HFF-Myc (cell line): ENCODE measurements around the gene CCR6.

ENCODE experiments used
- DNase-seq: peaks from one replicate; pipeline ENCODE4 v3.0.0-alpha.2; 2011; ENCODE audit warnings: low read depth; ENCODE audit errors: extremely low read depth
- H3K4me3 ChIP-seq: replicated peaks from 2 replicates; pipeline ENCODE4 v1.5.1; 2011; ENCODE audit warnings: low read depth, mild to moderate bottlenecking, control low read depth, low read length
- TF ChIP-seq, protein P1 (sequence below): IDR thresholded peaks from 2 replicates; pipeline ENCODE4 v1.5.1; 2012; ENCODE audit warnings: mild to moderate bottlenecking, low read depth, low read length, control low read depth; ENCODE audit errors: missing control alignments

The CCR6 gene

GRCh38 chr6:167119670-167120582 lies 3.0 kb upstream of the CCR6 start:
- H3K4me3 ChIP-seq: no peak overlapping the region
- TF ChIP-seq, protein P1, sequence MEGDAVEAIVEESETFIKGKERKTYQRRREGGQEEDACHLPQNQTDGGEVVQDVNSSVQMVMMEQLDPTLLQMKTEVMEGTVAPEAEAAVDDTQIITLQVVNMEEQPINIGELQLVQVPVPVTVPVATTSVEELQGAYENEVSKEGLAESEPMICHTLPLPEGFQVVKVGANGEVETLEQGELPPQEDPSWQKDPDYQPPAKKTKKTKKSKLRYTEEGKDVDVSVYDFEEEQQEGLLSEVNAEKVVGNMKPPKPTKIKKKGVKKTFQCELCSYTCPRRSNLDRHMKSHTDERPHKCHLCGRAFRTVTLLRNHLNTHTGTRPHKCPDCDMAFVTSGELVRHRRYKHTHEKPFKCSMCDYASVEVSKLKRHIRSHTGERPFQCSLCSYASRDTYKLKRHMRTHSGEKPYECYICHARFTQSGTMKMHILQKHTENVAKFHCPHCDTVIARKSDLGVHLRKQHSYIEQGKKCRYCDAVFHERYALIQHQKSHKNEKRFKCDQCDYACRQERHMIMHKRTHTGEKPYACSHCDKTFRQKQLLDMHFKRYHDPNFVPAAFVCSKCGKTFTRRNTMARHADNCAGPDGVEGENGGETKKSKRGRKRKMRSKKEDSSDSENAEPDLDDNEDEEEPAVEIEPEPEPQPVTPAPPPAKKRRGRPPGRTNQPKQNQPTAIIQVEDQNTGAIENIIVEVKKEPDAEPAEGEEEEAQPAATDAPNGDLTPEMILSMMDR: no peak
- DNase-seq: no peak

DNA sequence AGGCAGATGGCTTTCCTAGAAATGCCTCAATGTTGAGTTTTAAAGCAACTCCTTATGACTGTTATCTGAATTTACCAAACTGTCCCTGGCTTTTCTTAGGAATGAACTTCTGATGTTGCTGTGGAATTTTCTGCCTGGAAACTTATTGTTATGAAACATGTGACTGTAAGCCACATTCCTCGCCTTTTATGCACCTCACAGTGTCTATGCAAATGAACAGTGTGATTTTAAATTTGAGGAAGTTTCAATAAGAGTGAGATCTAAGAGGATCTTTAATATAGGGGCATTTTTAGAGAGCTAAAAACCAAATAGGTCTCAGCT lies 2.4 kb upstream of the CCR6 start:
- H3K4me3 ChIP-seq: no peak overlapping the region
- no peak for DNase-seq
- TF ChIP-seq, protein P1: no peak

- H3K4me3 ChIP-seq: no peak overlapping the region
- TF ChIP-seq, protein P1: no peak
- DNase-seq: no peak
Observed at GRCh38 chr6:167121335-167121841, 1.5 kb upstream of the CCR6 start.

- TF ChIP-seq, protein P1: no peak
- no peak overlapping the region for H3K4me3 ChIP-seq
Observed at GRCh38 chr6:167122041-167122826, 662 bp upstream of the CCR6 start.

GRCh38 chr6:167124753-167125152 lies 1.9 kb downstream of the CCR6 start:
- H3K4me3 ChIP-seq: no peak overlapping the region
- TF ChIP-seq, protein P1: no peak

More at GRCh38 chr6:167122041-167122826, 662 bp upstream of the CCR6 start:
- no peak for DNase-seq

DNA sequence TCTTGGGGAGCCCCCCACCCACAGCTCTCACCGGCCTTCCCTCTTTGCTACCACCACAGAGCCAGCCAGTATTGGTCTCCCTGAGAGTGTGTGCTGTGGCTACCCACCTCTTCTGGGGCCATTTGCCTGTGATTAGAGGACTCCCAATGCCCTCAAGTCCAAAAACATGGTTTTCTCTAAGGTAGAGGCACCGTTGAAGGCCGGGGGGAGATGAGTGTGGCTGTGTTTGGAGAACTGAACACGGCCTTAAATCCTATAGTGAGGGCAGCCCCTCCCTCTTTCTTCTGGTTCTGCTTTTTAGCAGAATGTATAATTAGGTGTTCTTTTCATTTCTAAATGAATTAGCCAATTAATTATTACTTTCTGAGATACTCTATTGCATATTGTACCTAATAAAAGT lies 2.5 kb downstream of the CCR6 start:
- no peak overlapping the region for H3K4me3 ChIP-seq
- TF ChIP-seq, protein P1: no peak
- DNase-seq: no peak

More at GRCh38 chr6:167124753-167125152, 1.9 kb downstream of the CCR6 start:
- DNase-seq: no peak
